Breast epithelium (tissue), 3 donors: ENCODE data around the gene HTR4.

Experiments used
- POLR2A ChIP-seq: fragments of 450-650 bp; IDR thresholded peaks from one replicate; pipeline ENCODE4 v1.6.1; 2016; ENCODE audit warnings: antibody characterized with exemption, mild to moderate bottlenecking, moderate library complexity
- POLR2AphosphoS5 ChIP-seq, 3 donors: sonication (generic); formaldehyde crosslinking; IDR thresholded peaks; one replicate each; pipeline ENCODE4 v1.6.1; 2017; ENCODE audit warnings: antibody characterized with exemption in 3 of 3
- TF ChIP-seq, protein P1 (sequence below), 3 donors: fragments of 450-650 bp; IDR thresholded peaks; one replicate each; pipeline ENCODE4 v1.5.1; 2016 to 2017; ENCODE audit warnings: antibody characterized with exemption in 3 of 3, mild to moderate bottlenecking in 3 of 3, moderate library complexity in 3 of 3

DNA sequence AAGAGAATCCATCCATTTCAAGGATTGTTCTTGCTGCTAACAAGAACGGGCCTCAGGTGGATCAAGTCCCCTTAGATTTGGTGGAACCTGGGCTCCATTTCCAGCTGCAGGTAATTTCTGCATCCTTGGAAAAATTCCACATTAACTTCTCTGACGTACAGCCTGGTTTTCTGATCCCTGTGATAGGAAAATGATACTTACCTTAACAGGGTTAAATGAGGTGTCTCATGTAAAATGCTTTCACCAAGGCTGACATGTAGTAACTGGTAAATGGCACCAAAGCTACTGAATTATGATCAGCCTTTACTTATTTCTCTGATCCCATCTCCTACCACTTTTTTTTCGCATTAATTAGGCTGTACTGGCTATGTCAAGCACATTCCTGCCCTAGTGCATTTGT lies 176.9 kb downstream of the HTR4 start:
- TF ChIP-seq, protein P1, sequence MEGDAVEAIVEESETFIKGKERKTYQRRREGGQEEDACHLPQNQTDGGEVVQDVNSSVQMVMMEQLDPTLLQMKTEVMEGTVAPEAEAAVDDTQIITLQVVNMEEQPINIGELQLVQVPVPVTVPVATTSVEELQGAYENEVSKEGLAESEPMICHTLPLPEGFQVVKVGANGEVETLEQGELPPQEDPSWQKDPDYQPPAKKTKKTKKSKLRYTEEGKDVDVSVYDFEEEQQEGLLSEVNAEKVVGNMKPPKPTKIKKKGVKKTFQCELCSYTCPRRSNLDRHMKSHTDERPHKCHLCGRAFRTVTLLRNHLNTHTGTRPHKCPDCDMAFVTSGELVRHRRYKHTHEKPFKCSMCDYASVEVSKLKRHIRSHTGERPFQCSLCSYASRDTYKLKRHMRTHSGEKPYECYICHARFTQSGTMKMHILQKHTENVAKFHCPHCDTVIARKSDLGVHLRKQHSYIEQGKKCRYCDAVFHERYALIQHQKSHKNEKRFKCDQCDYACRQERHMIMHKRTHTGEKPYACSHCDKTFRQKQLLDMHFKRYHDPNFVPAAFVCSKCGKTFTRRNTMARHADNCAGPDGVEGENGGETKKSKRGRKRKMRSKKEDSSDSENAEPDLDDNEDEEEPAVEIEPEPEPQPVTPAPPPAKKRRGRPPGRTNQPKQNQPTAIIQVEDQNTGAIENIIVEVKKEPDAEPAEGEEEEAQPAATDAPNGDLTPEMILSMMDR (IDR thresholded peaks at IDR 0.05), result no peak
- no peak for TF ChIP-seq POLR2A
- TF ChIP-seq POLR2AphosphoS5 (IDR thresholded peaks at IDR 0.05), result no peak
